AG04450 (cell line): ENCODE data around the gene PANX2. TPM values are rescaled to one million over a fixed set of nuclear protein-coding genes. Genes with fewer than 3 reads are reported as not detected.

ENCODE experiments used
- CTCF ChIA-PET: fragments of 300-600, 350-600 bp; formaldehyde crosslinking; extraction: SDS; loops from one replicate; lab custom pipeline; 2022; ENCODE audit warnings: antibody characterized with exemption, inconsistent platforms; lab: Charles Lee
- POLR2A ChIA-PET: fragments of 350-600 bp; formaldehyde crosslinking; extraction: SDS; loops from one replicate; lab custom pipeline; 2021; ENCODE audit warnings: antibody characterized with exemption, inconsistent platforms; lab: Yijun Ruan, JAX
- DNase-seq: peaks from one replicate; pipeline ENCODE4 v3.0.0-alpha.2; 2011; ENCODE audit warnings: low read depth, low spot score
- H3K27ac ChIP-seq: one replicate; pipeline ENCODE4 v1.5.1; 2012; ENCODE audit warnings: low read depth, low read length, control low read depth
- H3K27me3 ChIP-seq: one replicate; pipeline ENCODE4 v1.6.0; 2012; ENCODE audit warnings: low read length; ENCODE audit not compliant: control insufficient read depth, insufficient read depth
- H3K4me3 ChIP-seq: 2 replicates; pipeline ENCODE4 v1.5.1; 2011; ENCODE audit warnings: mild to moderate bottlenecking, low read depth, low read length, control low read depth
- H3K9me3 ChIP-seq: 2 replicates; pipeline ENCODE4 v1.5.1; 2012; ENCODE audit warnings: low read length; ENCODE audit not compliant: control insufficient read depth, insufficient read depth
- CTCF ChIP-seq: IDR thresholded peaks from 2 replicates; pipeline ENCODE4 v1.5.1; 2011; ENCODE audit warnings: low read depth, low read length, control low read depth, inconsistent platforms
- polyA plus RNA-seq: library from polyadenylated mRNA; depleted of rRNA; stranded (reverse); fragments of >200 nt; gene quantifications from 2 replicates; pipeline ENCODE4 v1.2.3, GENCODE V29; 2011

Gene PANX2
- polyA plus RNA-seq, 1 experiment = 0.93 TPM

GRCh38 chr22:50218996-50219727 is 48.6 kb downstream of the PANX2 start:
- H3K4me3 ChIP-seq = no peak overlapping the region
- peaks cover 16% of the 10 kb centered on the region; the same call in 1 of the 2 replicates for H3K9me3 ChIP-seq
- no peak for TF ChIP-seq CTCF
- H3K27ac ChIP-seq = no peak overlapping the region
- ChIA-PET POLR2A (no interaction called here), CTCF (no interaction called here)
- H3K27me3 ChIP-seq = no peaks in the 10 kb centered on the region
- peak; percentile 47 for DNase-seq

- TF ChIP-seq CTCF = no peak
- ChIA-PET CTCF (no interaction called here), POLR2A (no interaction called here)
- Histone ChIP-seq H3K9me3 (peaks cover 16% of the 10 kb centered on the region; the same call in 1 of the 2 replicates), H3K27me3 (no peaks in the 10 kb centered on the region), H3K4me3 (no peak overlapping the region), H3K27ac (no peak overlapping the region)
- no peak for DNase-seq
Measured at GRCh38 chr22:50219800-50220602, 49.5 kb downstream of the PANX2 start.

GRCh38 chr22:50220603-50221409 is 50.3 kb downstream of the PANX2 start:
- ChIA-PET CTCF (interaction anchor here (0.6 kb wide), 1 partner anchor 10 kb away, joined by 3 read pairs; no protein-coding TSS in a partner anchor), POLR2A (no interaction called here)
- no peak for DNase-seq
- no peak for TF ChIP-seq CTCF
- Histone ChIP-seq H3K9me3 (peaks cover 16% of the 10 kb centered on the region; the same call in 1 of the 2 replicates), H3K4me3 (no peak overlapping the region), H3K27ac (no peak overlapping the region), H3K27me3 (no peaks in the 10 kb centered on the region)

GRCh38 chr22:50221410-50222300 is 51.1 kb downstream of the PANX2 start:
- H3K27ac ChIP-seq = no peak overlapping the region
- peaks cover 16% of the 10 kb centered on the region; the same call in 1 of the 2 replicates for H3K9me3 ChIP-seq
- POLR2A ChIA-PET = interaction anchor here (0.6 kb wide), 1 partner anchor 9 kb away, joined by 8 read pairs; no protein-coding TSS in a partner anchor
- CTCF ChIA-PET = interaction anchor here (1.0 kb wide), 1 partner anchor 16 kb away, joined by 3 read pairs; no protein-coding TSS in a partner anchor
- no peak for TF ChIP-seq CTCF
- no peaks in the 10 kb centered on the region for H3K27me3 ChIP-seq
- DNase-seq = no peak
- no peak overlapping the region for H3K4me3 ChIP-seq
